OCI-LY7 (cell line): ENCODE results near the gene CALR. TPM values are rescaled to one million over a fixed set of nuclear protein-coding genes. Genes with fewer than 3 reads are reported as not detected.
"Not testable (repeated sequence)": the region's sequence is repeated elsewhere in the genome, so short reads cannot be mapped to it uniquely, and the experiment has no call there.

ENCODE experiments used
- BruUV-seq: library from RNA; stranded (reverse); fragments of 400-500 nt; replicated peaks from 2 replicates; lab custom pipeline; 2021; lab: Mats Ljungman, UMichigan
- CTCF ChIA-PET: fragments of 300-600 bp; sonication (Branson Sonifier 250); formaldehyde crosslinking; loops from one replicate; lab custom pipeline; 2022; ENCODE audit warnings: antibody characterized with exemption; ENCODE audit not compliant: unreplicated experiment; lab: Charles Lee
- POLR2A ChIA-PET: fragments of 300-600 bp; sonication (Branson Sonifier 250); formaldehyde crosslinking; loops from one replicate; lab custom pipeline; 2022; ENCODE audit warnings: antibody characterized with exemption; lab: Charles Lee
- DNase-seq: peaks from one replicate; pipeline ENCODE4 v3.0.0-alpha.2; 2015; ENCODE audit warnings: low spot score
- H2AFZ ChIP-seq: fragments of 200-600 bp; sonication (generic), shearing (Covaris generic); 2 replicates; pipeline ENCODE4 v1.6.1; 2014; ENCODE audit warnings: mild to moderate bottlenecking, antibody characterized with exemption, low read length, moderate library complexity
- H3K27ac ChIP-seq: fragments of 200-600 bp; sonication (generic); 2 replicates; pipeline ENCODE4 v1.5.1; 2014; ENCODE audit warnings: mixed run types, low read depth, mild to moderate bottlenecking, moderate library complexity, low read length, inconsistent platforms; ENCODE audit not compliant: poor library complexity, severe bottlenecking
- H3K36me3 ChIP-seq: fragments of 200-600 bp; sonication (generic); 2 replicates; pipeline ENCODE4 v1.6.1; 2014; ENCODE audit warnings: mild to moderate bottlenecking, antibody characterized with exemption, low read length, moderate library complexity, mixed read lengths; ENCODE audit not compliant: insufficient read depth
- H3K4me1 ChIP-seq: fragments of 200-600 bp; sonication (generic); 2 replicates; pipeline ENCODE4 v1.5.1; 2014; ENCODE audit warnings: mild to moderate bottlenecking, low read length; ENCODE audit not compliant: insufficient read depth, poor library complexity, severe bottlenecking
- H3K4me2 ChIP-seq: fragments of 200-600 bp; sonication (generic); 2 replicates; pipeline ENCODE4 v1.6.1; 2014; ENCODE audit warnings: mild to moderate bottlenecking, low read length
- H3K4me3 ChIP-seq: fragments of 200-600 bp; sonication (generic); 2 replicates; pipeline ENCODE4 v1.5.1; 2014; ENCODE audit warnings: mild to moderate bottlenecking, low read depth, low read length; ENCODE audit not compliant: poor library complexity, severe bottlenecking
- H3K79me2 ChIP-seq: fragments of 200-600 bp; sonication (generic); 2 replicates; pipeline ENCODE4 v1.6.1; 2016; ENCODE audit warnings: low read depth, mild to moderate bottlenecking, low read length, moderate library complexity, mixed read lengths; ENCODE audit not compliant: insufficient read depth
- H3K9me2 ChIP-seq: fragments of 200-600 bp; sonication (generic); 2 replicates; pipeline ENCODE4 v1.6.1; 2016; ENCODE audit warnings: mild to moderate bottlenecking, low read length, mixed read lengths; ENCODE audit not compliant: insufficient read depth
- H3K9me3 ChIP-seq: fragments of 200-600 bp; sonication (generic); 2 replicates; pipeline ENCODE4 v1.6.1; 2014; ENCODE audit warnings: mild to moderate bottlenecking, mixed run types, low read length, mixed read lengths
- H4K20me1 ChIP-seq: fragments of 200-600 bp; sonication (generic); 2 replicates; pipeline ENCODE4 v1.6.1; 2014; ENCODE audit warnings: mild to moderate bottlenecking, antibody characterized with exemption, low read length, moderate library complexity, mixed read lengths; ENCODE audit not compliant: insufficient read depth
- EZH2phosphoT487 ChIP-seq: fragments of 200-600 bp; sonication (generic); IDR thresholded peaks from 2 replicates; pipeline ENCODE4 v1.6.1; 2018; ENCODE audit warnings: low read depth, borderline replicate concordance, mild to moderate bottlenecking, mixed run types, antibody characterized with exemption, low read length, moderate library complexity, mixed read lengths
- intact Hi-C: fragments of 100-400 bp; cut with micrococcal nuclease; formaldehyde crosslinking; loops from one replicate; pipeline ENCODE4 v1.10.0; 2022; ENCODE audit not compliant: unreplicated experiment
- total RNA-seq, 2 experiments: library from RNA; depleted of rRNA in 1 of 2; stranded (reverse); fragments of >200 nt in 1 of 2; shearing (Covaris generic) in 1 of 2; gene quantifications; 2 replicates each; pipeline ENCODE4 v1.2.3, GENCODE V29; 2014 to 2022
- TF ChIP-seq, protein P1 (sequence below): fragments of 200-600 bp; sonication (generic); conservative IDR thresholded peaks from 2 replicates; pipeline ENCODE4 v1.5.1; 2014; ENCODE audit warnings: mild to moderate bottlenecking, antibody characterized with exemption, low read length, moderate library complexity, mixed read lengths

Gene CALR
- total RNA-seq, 2 experiments from 2014 or later = 581 to 1,039 TPM

- peak overlapping the region; percentile 56 for H3K4me2 ChIP-seq
- TF ChIP-seq, protein P1, sequence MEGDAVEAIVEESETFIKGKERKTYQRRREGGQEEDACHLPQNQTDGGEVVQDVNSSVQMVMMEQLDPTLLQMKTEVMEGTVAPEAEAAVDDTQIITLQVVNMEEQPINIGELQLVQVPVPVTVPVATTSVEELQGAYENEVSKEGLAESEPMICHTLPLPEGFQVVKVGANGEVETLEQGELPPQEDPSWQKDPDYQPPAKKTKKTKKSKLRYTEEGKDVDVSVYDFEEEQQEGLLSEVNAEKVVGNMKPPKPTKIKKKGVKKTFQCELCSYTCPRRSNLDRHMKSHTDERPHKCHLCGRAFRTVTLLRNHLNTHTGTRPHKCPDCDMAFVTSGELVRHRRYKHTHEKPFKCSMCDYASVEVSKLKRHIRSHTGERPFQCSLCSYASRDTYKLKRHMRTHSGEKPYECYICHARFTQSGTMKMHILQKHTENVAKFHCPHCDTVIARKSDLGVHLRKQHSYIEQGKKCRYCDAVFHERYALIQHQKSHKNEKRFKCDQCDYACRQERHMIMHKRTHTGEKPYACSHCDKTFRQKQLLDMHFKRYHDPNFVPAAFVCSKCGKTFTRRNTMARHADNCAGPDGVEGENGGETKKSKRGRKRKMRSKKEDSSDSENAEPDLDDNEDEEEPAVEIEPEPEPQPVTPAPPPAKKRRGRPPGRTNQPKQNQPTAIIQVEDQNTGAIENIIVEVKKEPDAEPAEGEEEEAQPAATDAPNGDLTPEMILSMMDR = no peak
- TF ChIP-seq EZH2phosphoT487 = no peak
- H3K9me2 ChIP-seq = no peaks in the 10 kb centered on the region
- H3K36me3 ChIP-seq = peaks cover 63% of the 10 kb centered on the region
- BruUV-seq = no TSS peak
- ChIA-PET CTCF (no interaction called here), POLR2A (interaction anchor here (1.5 kb wide), 1 partner anchor 11 kb away, joined by 3 read pairs; no protein-coding TSS in a partner anchor)
- DNase-seq = no peak
- no peaks in the 10 kb centered on the region for H4K20me1 ChIP-seq
- intact Hi-C loops = no loop called here
- no peaks in the 10 kb centered on the region for H3K9me3 ChIP-seq
- peak overlapping the region; percentile 78 for H3K4me3 ChIP-seq
- H2AFZ ChIP-seq = no peak overlapping the region
- H3K79me2 ChIP-seq = peaks cover 35% of the 10 kb centered on the region; the same call in 1 of the 2 replicates
- H3K4me1 ChIP-seq = peaks cover 38% of the 10 kb centered on the region
- peak overlapping the region; percentile 84 for H3K27ac ChIP-seq
Measured at GRCh38 chr19:12953799-12954611, 15.6 kb downstream of the CALR start.

GRCh38 chr19:12954612-12954962 is 16.2 kb downstream of the CALR start:
- peak overlapping the region; percentile 78 for H3K4me3 ChIP-seq
- no TSS peak for BruUV-seq
- H4K20me1 ChIP-seq = no peaks in the 10 kb centered on the region
- no peak for TF ChIP-seq EZH2phosphoT487
- TF ChIP-seq, protein P1 = no peak
- H3K9me2 ChIP-seq = no peaks in the 10 kb centered on the region
- peaks cover 38% of the 10 kb centered on the region for H3K4me1 ChIP-seq
- peak overlapping the region; percentile 84 for H3K27ac ChIP-seq
- ChIA-PET CTCF (no interaction called here), POLR2A (interaction anchor here (1.5 kb wide), 1 partner anchor 11 kb away, joined by 3 read pairs; no protein-coding TSS in a partner anchor)
- DNase-seq = peak; percentile 58
- intact Hi-C loops = no loop called here
- H3K4me2 ChIP-seq = peak overlapping the region; percentile 56
- H2AFZ ChIP-seq = no peak overlapping the region
- peaks cover 35% of the 10 kb centered on the region; the same call in 1 of the 2 replicates for H3K79me2 ChIP-seq
- H3K9me3 ChIP-seq = no peaks in the 10 kb centered on the region
- peaks cover 57% of the 10 kb centered on the region for H3K36me3 ChIP-seq

GRCh38 chr19:12955575-12955974 is 17.2 kb downstream of the CALR start:
- Histone ChIP-seq H3K4me3 (peak overlapping the region; percentile 78), H3K4me2 (peak overlapping the region; percentile 56), H3K27ac (peak overlapping the region; percentile 84), H3K4me1 (peaks cover 38% of the 10 kb centered on the region), H3K36me3 (peaks cover 47% of the 10 kb centered on the region), H3K79me2 (peaks cover 35% of the 10 kb centered on the region; the same call in 1 of the 2 replicates)
- H2AFZ ChIP-seq, DNase-seq, BruUV-seq, CTCF ChIA-PET, H3K9me3 ChIP-seq, H3K9me2 ChIP-seq, H4K20me1 ChIP-seq: not testable (repeated sequence)
- POLR2A ChIA-PET = interaction anchor here (0.9 to 1.5 kb wide), 2 partner anchors 9 to 10 kb away, joined by 3 to 4 read pairs; no protein-coding TSS in a partner anchor
- intact Hi-C loops = loop anchor here (5.0 kb wide), 1 partner anchor 63 kb away; the partner anchor contains the start of gene GCDH
